C4-2B (cell line): ENCODE data around the gene CYP21A2.
"Not testable (repeated sequence)": the region's sequence is repeated elsewhere in the genome, so short reads cannot be mapped to it uniquely, and the experiment has no call there.

ENCODE experiments used
- CTCF ChIP-seq: fragments of 450-650 bp; conservative IDR thresholded peaks from 2 replicates; pipeline ENCODE4 v1.5.1; 2017; ENCODE audit warnings: mild to moderate bottlenecking
- ZFX ChIP-seq: fragments of 450-650 bp; IDR thresholded peaks from 2 replicates; pipeline ENCODE4 v1.6.1; 2017

- TF ChIP-seq CTCF, ZFX: not testable (repeated sequence)
Observed at GRCh38 chr6:32037598-32038524, at the start of gene CYP21A2.
